ENCODE measurements around the gene OR4K1.
"Not testable (repeated sequence)": the region's sequence is repeated elsewhere in the genome, so short reads cannot be mapped to it uniquely, and the experiment has no call there.

The OR4K1 gene

GRCh38 chr14:19930617-19931016, at the start of gene OR4K1:
TSS of gene OR4K1 (plus strand) at chr14:19930917. CDS start at chr14:19935667, 4,750 bp downstream.
- DNase-seq, result no peak

- DNase-seq, result no peak
Observed at GRCh38 chr14:19895282-19895681, 35.4 kb upstream of the OR4K1 start.

- no peak for DNase-seq
Observed at GRCh38 chr14:19900999-19901398, 29.7 kb upstream of the OR4K1 start.

GRCh38 chr14:19902409-19902808, 28.3 kb upstream of the OR4K1 start:
- no peak for DNase-seq

GRCh38 chr14:19906665-19907064, 24.1 kb upstream of the OR4K1 start:
- no peak for DNase-seq

- no peak for DNase-seq
Observed at GRCh38 chr14:19911114-19911513, 19.6 kb upstream of the OR4K1 start.

- DNase-seq, result no peak
Observed at GRCh38 chr14:19917243-19917642, 13.5 kb upstream of the OR4K1 start.

- DNase-seq, result no peak
Observed at GRCh38 chr14:19917955-19918518, 12.7 kb upstream of the OR4K1 start.

GRCh38 chr14:19918553-19919264, 12.0 kb upstream of the OR4K1 start:
- no peak for DNase-seq

- no peak for DNase-seq
Observed at GRCh38 chr14:19920021-19920657, 10.6 kb upstream of the OR4K1 start, which contains the start of gene OR4K5. TSS of gene OR4K5 (plus strand) at chr14:19920607. CDS start at chr14:19920607, 0 bp downstream.

- no peak for DNase-seq
Observed at GRCh38 chr14:19941668-19942067, 11.0 kb downstream of the OR4K1 start.

GRCh38 chr14:19947413-19948090, 16.8 kb downstream of the OR4K1 start:
- DNase-seq, result no peak

- no peak for DNase-seq
Observed at GRCh38 chr14:19949218-19949617, 18.5 kb downstream of the OR4K1 start.

GRCh38 chr14:19969735-19970134, 39.0 kb downstream of the OR4K1 start:
- not testable (repeated sequence) for DNase-seq

- no peak for DNase-seq
Observed at GRCh38 chr14:19974844-19975243, 44.1 kb downstream of the OR4K1 start.

GRCh38 chr14:19975291-19975690, 44.6 kb downstream of the OR4K1 start, which contains the start of gene OR4K15:
TSS of gene OR4K15 (plus strand) at chr14:19975591. CDS start at chr14:19975591, 0 bp downstream.
- DNase-seq, result no peak

Measured in hypothalamus (tissue), 51 donors.